NB4 (cell line): ENCODE measurements around the gene HDAC7.

Experiments
- DNase-seq: peaks from one replicate; pipeline ENCODE4 v3.0.0; 2010; ENCODE audit warnings: low read depth
- H3K4me3 ChIP-seq: one replicate; pipeline ENCODE4 v1.5.1; 2011; ENCODE audit warnings: mild to moderate bottlenecking, low read depth, low read length, moderate library complexity
- CTCF ChIP-seq: IDR thresholded peaks from one replicate; pipeline ENCODE4 v1.5.1; 2012; ENCODE audit warnings: low read depth, low read length
- MYC ChIP-seq: IDR thresholded peaks from 2 replicates; pipeline ENCODE4 v1.6.1; 2011; ENCODE audit warnings: low read depth, low read length
- POLR2A ChIP-seq: IDR thresholded peaks from 2 replicates; pipeline ENCODE4 v1.6.1; 2011; ENCODE audit warnings: mild to moderate bottlenecking; ENCODE audit not compliant: insufficient read length; ENCODE audit errors: extremely low read depth
- TF ChIP-seq, protein P1 (sequence below): IDR thresholded peaks from 2 replicates; pipeline ENCODE4 v1.6.1; 2011; ENCODE audit warnings: low read depth, low read length

HDAC7 gene

DNA sequence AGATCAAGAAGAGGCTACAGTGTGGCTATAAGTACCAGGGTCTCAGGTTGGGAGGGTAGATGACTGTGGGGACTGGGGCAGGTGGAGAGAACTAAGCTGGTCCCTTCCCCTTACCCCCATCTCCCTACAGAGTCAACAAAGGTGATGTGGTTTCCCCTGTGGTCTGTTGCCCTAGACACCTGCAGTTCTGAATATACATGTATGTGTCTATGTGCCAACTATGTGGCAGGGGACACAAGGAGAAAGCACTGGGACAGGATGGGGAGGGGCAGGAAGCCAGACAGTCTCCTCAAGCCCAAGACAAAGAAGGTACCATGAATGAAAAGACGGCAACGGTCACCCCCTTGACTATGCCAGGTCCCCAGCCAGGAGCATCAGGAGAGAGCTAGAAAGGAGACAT lies 4.5 kb upstream of the HDAC7 start:
- TF ChIP-seq CTCF: no peak
- TF ChIP-seq, protein P1, sequence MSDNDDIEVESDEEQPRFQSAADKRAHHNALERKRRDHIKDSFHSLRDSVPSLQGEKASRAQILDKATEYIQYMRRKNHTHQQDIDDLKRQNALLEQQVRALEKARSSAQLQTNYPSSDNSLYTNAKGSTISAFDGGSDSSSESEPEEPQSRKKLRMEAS: no peak
- TF ChIP-seq POLR2A: no peak
- TF ChIP-seq MYC: no peak

GRCh38 chr12:47823422-47824086 lies 3.9 kb upstream of the HDAC7 start:
- H3K4me3 ChIP-seq: no peak overlapping the region
- DNase-seq: no peak
- TF ChIP-seq, protein P1: no peak
- TF ChIP-seq POLR2A: no peak
- TF ChIP-seq CTCF: no peak
- no peak for TF ChIP-seq MYC

More for the DNA sequence above, 4.5 kb upstream of the HDAC7 start:
- H3K4me3 ChIP-seq: no peak overlapping the region
- no peak for DNase-seq

DNA sequence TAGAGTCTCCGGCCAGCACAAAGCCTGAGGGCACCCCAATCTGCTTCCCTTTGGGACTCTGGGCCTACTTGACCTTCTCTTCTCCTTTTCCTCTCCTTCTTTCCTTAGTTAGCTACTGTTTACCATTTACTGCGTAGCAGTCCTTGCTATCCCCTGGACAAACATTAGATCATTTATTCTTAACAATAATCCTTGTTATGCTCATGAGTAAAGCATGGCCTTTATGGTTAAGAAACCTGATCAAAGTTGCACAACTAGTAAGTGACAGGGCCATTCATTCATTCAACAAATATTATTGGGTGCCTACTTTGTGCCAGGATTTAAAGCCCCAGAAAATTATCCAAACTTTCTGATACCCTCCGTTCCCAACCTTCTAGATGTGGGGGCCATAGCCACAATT lies 3.2 kb upstream of the HDAC7 start:
- no peak overlapping the region for H3K4me3 ChIP-seq
- no peak for DNase-seq
- TF ChIP-seq POLR2A (no peak), MYC (no peak), CTCF (no peak)
- TF ChIP-seq, protein P1: no peak

DNA sequence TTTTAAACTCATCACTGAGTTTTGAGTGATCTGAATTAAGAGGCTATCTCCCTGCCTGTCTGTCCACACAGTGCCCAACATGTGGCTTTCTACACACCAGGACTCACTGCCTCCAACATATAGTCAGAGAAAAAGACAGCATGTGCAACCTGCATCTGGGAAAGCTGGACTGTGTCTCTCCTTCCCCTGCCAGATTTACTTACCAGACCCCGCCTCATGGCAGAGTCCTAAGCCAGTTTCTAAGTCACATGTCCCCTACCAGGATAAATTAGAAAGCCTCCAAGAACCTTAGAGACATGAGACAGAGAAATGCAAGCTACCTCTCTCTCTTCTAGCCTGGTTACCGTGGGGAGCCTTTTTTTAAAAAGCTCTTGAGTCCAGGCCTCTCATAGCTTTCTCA lies 2.7 kb upstream of the HDAC7 start:
- TF ChIP-seq, protein P1: no peak
- TF ChIP-seq CTCF: no peak
- TF ChIP-seq POLR2A: no peak
- no peak for TF ChIP-seq MYC
- no peak for DNase-seq
- no peak overlapping the region for H3K4me3 ChIP-seq

GRCh38 chr12:47821346-47821706 lies 1.6 kb upstream of the HDAC7 start:
- TF ChIP-seq, protein P1: no peak
- TF ChIP-seq CTCF: no peak
- TF ChIP-seq POLR2A: no peak
- TF ChIP-seq MYC: no peak
- H3K4me3 ChIP-seq: no peak overlapping the region
- no peak for DNase-seq
